GM10847 (cell line): ENCODE measurements around the gene TLK2.

Experiments used
- POLR2A ChIP-seq: IDR thresholded peaks from 2 replicates; pipeline ENCODE4 v1.6.1; 2011; ENCODE audit not compliant: insufficient read length; ENCODE audit errors: extremely low read depth

Gene TLK2

DNA sequence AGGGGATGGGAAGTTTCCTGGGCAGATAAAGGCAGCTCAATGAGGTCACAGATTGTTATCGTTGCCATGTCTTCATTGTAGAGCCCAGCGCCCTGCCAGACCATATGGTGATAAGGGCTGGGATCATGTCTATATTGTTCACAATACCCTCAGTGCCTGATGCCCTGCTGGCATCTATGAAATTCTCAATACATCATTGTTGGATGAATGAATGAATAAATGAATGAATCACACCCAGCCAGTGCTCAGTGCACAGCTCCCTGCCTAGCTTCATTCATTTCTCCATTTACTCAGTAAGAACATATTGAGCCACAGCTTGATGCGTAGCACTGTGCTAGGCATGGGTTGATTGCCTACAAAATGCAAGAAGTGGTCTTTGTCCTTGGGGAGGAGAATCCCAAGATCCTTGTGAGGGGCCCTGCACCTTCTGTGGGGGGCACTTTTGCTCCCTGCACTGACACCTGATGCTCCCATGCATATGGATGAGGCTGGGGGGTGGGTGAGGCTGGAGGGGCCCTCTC, 178.6 kb downstream of the TLK2 start:
- no peak for TF ChIP-seq POLR2A

DNA sequence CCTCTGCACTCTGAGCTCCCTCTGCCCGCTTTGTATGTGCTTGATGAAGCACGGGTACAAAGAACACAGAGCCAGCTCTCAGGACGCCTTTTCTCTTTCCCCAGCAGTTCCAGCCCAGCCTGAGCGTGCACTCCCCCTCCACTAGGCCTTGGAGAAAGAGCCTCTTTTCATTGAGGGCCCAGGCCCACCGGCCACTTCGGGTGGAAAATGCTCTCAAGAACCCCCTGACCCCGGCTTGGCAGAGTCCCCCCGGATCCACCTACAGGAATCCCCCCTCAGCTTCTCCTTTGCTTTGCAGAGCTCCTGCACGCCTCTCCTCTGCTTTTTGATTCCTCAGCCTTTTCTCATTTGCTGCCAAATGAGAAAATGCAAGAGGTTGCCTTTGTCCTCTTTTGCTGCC, 179.1 kb downstream of the TLK2 start:
- no peak for TF ChIP-seq POLR2A

DNA sequence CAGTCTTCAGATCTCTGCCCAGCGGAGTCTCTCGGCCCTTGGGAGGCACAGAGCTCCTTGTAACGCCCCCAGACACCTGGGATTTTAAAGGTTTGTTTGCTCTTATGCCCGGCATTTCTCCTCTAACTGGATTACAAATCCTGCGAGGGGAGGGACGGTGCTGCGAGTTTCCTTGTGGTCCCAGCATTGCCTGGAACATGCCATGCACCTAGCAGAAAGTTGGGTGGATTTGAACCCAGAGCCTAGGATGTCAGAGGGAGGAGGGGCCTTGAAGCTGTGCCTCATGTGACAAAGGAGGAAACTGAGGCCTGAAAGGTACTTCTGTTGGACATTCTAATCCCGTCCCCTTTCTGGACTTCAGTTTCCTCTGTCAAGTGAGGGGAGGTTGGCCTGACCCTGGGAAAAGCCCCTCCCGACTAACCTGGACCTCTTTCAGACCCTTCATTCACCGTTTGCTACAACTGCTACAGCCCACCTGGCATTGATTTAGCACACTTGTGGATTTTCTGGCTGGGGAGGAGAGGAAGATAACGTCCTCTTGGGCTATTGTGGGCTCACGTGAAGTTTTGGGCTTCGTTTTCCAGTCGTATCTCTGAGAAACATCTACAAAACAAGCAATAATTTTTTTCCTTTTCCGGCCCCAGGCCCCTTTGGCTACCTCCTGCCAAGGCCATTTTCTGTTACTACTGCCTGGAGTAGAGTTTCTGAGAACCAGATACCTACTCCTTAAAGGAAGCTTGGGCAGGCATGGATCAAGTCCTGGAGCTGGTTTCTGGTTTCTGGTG, 179.7 kb downstream of the TLK2 start:
- no peak for TF ChIP-seq POLR2A

DNA sequence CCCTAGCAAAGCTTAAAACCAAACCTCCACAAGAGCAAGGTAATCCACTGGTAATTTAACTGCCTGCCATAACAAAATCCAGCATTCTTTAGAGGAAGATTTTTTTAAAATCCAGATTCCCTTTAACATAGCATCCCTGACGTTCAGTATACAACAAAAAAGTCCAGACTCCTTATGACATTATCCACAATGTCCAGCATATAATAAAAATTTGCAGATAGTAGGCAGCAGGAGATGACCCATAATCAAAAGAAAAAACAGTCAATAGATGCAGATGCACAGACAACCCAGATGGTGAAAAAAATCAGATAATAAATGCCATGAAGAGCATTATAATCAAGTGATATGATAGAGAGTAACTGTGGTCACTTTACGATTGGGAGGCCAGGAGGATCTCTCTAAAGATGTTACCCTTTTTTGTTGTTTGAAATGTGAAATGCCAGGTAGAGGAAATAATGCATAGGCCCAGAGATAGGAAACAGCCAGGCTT, 182.0 kb downstream of the TLK2 start:
- no peak for TF ChIP-seq POLR2A

DNA sequence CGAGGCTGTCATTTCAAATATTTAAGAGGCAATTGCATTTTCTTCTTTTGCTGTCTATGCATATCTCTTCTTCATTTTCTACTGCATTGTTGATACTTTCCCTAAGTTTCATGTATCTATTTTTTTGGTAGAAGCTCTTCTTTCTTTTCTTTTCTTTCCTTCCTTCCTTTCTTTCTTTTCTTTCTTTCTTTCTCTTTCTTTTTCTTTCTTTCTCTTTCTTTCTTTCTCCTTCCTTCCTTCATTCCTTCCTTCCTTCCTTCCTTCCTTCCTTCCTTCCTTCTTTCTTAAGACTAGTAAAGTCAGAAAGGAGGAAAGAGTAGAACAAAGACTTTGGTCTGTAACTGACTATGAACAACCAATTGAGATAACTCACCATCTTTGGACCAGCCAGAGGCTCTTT, 182.7 kb downstream of the TLK2 start:
- TF ChIP-seq POLR2A = no peak

DNA sequence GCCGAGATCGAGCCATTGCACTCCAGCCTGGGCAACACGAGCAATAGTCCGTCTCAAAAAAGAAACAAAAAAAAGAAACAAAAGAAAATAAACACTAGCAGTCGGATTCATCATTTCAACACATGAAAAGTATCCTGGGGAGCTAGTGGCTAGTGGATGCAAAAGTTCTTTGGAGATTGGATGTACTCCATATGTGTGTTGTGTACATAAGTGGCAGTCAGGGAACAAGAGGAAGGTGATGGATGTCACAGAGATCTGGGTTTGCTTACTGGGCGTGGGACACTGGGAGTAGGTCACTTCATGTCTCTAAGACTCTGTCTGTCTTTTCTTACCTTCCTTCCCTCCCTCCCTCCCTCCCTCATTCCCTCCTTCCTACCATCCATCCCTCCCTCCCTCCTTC, 184.2 kb downstream of the TLK2 start:
- TF ChIP-seq POLR2A = no peak
